HL-60 (cell line): Measurements from ENCODE around the gene ZNF132.

Experiments used
- GABPA ChIP-seq: IDR thresholded peaks from 2 replicates; pipeline ENCODE4 v1.6.1; 2012; ENCODE audit warnings: low read depth
- POLR2AphosphoS5 ChIP-seq: IDR thresholded peaks from 2 replicates; pipeline ENCODE4 v1.6.1; 2012; ENCODE audit warnings: low read depth
- SPI1 ChIP-seq: IDR thresholded peaks from 2 replicates; pipeline ENCODE4 v1.6.1; 2012; ENCODE audit warnings: low read depth, mild to moderate bottlenecking, borderline replicate concordance
- TF ChIP-seq, protein P1 (sequence below): IDR thresholded peaks from 2 replicates; pipeline ENCODE4 v1.6.1; 2012; ENCODE audit warnings: low read depth; ENCODE audit not compliant: insufficient replicate concordance
- TF ChIP-seq, protein P2 (sequence below): IDR thresholded peaks from one replicate; pipeline ENCODE4 v1.5.1; 2011; ENCODE audit warnings: low read length, control low read depth, inconsistent platforms; ENCODE audit not compliant: insufficient read depth

DNA sequence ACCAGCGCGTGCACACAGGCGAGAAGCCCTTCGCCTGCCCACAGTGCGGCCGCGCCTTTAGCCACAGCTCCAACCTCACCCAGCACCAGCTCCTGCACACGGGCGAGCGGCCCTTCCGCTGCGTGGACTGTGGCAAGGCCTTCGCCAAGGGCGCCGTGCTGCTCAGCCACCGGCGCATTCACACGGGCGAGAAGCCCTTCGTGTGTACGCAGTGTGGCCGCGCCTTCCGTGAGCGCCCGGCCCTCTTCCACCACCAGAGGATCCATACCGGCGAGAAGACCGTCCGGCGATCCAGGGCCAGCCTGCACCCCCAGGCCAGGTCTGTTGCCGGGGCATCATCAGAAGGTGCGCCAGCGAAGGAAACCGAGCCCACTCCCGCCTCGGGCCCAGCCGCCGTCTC lies 31.8 kb upstream of the ZNF132 start:
- TF ChIP-seq, protein P1, sequence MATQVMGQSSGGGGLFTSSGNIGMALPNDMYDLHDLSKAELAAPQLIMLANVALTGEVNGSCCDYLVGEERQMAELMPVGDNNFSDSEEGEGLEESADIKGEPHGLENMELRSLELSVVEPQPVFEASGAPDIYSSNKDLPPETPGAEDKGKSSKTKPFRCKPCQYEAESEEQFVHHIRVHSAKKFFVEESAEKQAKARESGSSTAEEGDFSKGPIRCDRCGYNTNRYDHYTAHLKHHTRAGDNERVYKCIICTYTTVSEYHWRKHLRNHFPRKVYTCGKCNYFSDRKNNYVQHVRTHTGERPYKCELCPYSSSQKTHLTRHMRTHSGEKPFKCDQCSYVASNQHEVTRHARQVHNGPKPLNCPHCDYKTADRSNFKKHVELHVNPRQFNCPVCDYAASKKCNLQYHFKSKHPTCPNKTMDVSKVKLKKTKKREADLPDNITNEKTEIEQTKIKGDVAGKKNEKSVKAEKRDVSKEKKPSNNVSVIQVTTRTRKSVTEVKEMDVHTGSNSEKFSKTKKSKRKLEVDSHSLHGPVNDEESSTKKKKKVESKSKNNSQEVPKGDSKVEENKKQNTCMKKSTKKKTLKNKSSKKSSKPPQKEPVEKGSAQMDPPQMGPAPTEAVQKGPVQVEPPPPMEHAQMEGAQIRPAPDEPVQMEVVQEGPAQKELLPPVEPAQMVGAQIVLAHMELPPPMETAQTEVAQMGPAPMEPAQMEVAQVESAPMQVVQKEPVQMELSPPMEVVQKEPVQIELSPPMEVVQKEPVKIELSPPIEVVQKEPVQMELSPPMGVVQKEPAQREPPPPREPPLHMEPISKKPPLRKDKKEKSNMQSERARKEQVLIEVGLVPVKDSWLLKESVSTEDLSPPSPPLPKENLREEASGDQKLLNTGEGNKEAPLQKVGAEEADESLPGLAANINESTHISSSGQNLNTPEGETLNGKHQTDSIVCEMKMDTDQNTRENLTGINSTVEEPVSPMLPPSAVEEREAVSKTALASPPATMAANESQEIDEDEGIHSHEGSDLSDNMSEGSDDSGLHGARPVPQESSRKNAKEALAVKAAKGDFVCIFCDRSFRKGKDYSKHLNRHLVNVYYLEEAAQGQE, result no peak
- TF ChIP-seq, protein P2, sequence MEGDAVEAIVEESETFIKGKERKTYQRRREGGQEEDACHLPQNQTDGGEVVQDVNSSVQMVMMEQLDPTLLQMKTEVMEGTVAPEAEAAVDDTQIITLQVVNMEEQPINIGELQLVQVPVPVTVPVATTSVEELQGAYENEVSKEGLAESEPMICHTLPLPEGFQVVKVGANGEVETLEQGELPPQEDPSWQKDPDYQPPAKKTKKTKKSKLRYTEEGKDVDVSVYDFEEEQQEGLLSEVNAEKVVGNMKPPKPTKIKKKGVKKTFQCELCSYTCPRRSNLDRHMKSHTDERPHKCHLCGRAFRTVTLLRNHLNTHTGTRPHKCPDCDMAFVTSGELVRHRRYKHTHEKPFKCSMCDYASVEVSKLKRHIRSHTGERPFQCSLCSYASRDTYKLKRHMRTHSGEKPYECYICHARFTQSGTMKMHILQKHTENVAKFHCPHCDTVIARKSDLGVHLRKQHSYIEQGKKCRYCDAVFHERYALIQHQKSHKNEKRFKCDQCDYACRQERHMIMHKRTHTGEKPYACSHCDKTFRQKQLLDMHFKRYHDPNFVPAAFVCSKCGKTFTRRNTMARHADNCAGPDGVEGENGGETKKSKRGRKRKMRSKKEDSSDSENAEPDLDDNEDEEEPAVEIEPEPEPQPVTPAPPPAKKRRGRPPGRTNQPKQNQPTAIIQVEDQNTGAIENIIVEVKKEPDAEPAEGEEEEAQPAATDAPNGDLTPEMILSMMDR, result no peak
- TF ChIP-seq POLR2AphosphoS5 (peak; percentile 18; the same call in 1 of the 2 replicates), GABPA (no peak), SPI1 (no peak)
